Measurements from ENCODE around the gene RALGAPA2.

The RALGAPA2 gene

DNA sequence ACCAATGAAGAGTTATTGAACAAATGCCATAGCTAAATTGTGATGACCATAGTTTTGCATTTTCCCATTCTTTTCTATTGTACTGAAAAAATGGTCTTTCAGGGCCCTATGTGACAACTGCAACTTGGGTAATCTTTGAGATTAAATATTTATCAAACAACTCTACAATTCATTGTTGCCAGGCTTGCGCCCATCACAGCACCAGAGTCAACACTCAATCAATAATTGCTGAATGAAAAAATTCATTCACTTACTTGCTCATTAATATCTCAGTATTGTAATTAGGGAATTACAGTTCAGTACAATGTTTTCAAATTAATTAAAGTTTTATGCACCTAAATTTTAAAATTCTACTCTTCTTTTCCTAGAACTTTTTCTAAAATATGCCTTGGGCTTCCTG is 7.7 kb upstream of the RALGAPA2 start:
- DNase-seq (ENCODE audit: low spot score): no peak

DNA sequence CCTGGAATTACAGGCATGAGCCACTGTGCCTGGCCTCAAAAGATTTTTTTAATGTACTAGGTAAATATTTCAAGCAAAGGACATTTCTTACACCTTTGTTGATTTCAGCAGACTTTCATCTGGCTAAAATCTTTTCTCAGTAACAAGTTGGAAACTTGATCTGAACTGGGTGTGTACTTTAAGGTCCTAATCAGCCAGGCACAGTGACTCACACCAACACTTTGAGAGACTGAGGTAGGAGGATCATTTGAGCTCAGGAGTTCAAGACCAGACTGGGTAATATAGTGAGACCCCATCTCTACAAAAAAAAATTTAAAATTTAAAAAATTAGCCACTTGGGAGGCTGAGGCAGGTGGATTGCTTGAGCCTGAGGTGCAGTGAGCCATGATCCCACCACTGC is 7.0 kb upstream of the RALGAPA2 start:
- no peak for DNase-seq (ENCODE audit: low spot score)

DNA sequence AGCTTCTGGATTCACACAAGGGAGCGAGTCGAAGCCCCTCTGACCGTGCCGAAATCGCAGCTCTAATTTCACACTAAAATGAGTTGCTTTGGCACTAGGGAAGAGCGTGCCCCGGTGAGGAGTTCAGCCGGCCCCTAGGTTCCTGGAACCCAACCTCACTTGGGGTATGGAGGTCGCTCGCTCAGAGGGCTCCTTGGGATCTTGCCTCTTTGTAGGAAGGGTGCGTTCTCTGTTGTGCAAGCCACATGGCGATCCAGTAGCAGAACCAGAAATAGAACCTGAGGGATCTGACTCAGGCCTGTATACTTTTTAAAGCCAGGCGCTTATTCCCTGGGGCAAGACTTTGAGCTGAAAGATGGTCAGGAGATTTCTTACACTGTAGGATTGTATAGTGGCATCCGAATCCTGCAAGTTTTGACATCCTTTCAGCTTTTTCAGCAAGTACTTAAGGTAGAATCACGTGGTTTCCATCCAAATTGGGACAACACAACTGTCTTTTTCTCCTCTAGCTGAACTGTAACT is 861 bp upstream of the RALGAPA2 start:
- DNase-seq (ENCODE audit: low spot score): no peak

DNA sequence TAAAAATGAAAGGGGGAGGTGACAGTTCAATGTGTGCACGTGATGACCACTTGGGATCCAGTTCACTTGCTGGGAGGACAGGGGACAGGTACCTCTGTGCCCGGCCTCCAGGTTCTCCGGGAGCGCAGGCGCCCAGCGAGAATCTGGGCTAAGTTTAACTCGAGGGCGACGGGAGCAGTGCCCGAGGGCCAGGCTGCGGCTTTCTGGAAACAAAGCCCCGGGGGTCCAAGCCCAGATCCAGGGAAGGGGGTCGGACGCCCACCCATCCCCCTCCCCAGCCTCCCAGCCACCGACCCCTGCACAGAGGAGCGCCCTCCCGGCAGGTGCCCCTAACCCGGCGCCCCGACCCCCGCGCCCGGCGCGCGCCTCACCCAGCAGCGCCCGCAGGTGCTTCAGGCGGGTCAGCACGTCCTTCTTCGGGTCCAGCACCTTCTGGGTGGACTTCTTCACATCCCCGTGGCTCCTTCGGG is 405 bp downstream of the RALGAPA2 start:
- DNase-seq (ENCODE audit: low spot score): no peak

DNA sequence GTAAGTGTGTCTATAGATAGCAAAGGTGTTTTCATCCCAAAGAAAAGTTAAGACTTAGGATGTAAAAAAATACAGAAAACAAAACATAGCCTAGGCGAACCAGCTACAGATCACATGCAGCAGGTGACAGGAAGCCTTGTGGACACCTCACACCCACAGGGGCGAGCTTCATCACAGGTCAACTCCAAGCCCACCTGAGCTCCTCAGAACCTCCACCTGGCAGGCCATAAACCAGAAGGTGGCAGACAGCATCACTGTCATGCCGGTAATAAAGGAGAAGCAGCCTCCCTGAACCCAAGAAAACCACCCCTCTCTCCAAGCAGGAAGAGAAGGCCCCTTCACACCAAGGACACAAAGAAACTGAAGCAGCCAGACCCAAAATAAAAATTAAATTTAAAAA is 1.0 kb downstream of the RALGAPA2 start:
- peak; percentile 19 for DNase-seq (ENCODE audit: low spot score)

DNA sequence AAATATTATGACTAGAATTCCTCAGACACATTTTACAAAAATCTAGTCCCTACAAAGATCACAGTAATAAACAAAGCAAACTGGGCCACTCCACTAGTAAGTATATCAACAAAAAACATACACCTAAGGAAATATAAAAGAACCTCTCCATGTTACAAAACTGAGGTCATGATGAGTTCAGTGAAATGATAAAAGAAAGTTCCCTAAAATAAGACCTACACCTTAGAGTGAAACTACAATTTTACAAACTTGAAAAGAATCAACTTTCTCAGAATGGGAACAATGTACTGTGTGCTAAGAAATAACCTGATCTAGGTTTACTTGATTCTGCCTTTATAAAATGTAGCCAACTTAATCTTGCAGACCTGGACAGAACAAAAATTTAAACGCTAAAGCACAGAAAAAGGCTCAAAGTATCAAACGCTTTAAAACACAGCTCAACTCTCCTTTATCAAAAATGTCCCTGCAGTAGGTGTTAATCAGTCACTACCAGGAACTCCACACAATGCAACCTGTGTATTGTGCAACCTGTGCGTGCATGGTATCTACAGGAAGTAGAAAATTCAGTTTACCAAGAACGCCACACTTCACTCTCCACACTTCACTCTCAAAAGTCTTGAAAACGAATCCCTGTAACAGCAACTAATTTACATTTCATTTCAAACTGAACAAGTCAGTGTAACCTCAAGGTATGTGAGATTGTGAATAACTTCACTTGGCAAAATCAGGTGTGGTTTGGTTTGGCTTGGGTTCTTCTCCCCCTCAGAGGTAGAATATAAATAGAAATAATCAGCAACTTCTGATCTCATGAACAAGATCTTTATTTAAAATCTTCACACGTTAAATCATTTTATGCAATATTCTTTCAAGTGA is 1.8 kb downstream of the RALGAPA2 start:
- peak; percentile 45 for DNase-seq (ENCODE audit: low spot score)

DNA sequence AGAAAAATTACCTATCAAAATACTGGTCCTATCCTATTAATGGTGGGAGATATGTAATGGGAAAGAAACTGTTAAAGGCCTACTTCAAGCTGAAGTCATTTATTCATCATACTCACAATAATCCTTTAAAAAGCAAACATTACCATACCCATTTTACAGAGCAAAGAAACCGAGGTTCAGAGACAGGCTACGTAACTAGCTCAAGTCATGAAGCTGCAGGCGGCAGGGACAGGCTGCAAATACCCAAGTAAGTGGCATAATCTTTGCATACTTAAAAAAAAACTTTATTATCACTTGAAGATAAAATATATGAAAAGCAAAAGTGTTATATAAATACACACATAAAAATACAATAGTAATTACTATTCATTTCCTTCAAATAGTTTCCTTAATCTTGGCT is 2.6 kb downstream of the RALGAPA2 start:
- no peak for DNase-seq (ENCODE audit: low spot score)

DNA sequence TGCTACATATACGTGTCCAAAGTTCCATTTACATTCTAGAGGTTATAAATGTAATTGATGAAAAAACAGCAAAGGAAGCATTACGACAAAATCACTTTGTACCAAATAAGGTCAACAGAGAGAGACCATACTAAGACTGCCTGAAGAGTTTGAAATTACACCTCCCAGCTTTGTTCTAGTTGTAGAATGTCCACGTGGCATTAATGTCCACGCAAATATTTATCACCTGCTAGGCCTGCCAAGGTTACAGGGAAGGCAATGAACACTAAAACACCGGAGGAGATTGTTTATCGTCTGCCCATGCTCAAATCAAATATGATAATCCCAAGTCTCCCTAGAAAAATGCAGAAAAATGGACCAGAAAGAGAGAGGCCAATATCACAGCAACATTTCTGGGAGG is 6.2 kb downstream of the RALGAPA2 start:
- no peak for DNase-seq (ENCODE audit: low spot score)

DNA sequence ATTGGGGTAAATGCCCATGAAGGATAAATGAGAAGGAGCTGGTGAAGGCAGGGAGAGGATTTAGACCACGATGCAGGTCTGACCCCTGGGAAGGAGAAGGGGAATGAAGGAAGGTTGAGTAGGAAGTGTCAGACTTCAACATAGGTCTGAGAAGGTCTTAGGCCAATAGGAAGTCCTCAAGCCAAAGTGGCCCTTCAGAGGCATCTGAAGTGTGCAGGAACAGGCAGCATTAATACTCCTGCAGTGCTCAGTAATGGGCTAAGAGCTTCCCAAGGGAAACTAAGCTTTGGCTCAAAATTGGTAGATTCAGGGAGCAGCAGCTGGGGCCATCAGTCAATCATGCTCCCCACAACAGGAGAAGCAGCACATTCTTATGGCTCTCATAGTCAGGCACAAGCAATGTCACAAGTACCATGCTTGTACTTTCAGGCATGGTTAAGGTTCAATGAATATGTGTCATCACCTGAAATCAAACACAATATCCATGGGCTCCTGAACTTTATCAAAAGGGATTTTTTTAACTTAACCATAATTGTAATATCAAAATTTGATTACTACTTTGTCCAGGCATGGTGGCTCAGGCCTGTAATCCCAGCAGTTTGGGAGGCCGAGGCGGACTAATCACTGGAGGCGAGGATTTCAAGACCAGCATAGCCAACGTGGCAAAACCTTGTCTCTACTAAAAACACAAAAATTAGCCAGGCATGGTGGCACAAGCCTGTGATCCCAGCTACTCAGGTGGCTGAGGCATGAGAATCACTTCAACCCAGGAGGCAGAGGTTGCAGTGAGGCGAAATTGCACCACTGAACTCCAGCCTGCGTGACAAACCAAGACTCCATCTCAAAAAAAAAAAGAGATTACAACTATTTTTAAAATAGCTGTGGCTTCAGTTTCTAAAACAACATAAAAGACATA is 9.9 kb downstream of the RALGAPA2 start:
- no peak for DNase-seq (ENCODE audit: low spot score)

DNA sequence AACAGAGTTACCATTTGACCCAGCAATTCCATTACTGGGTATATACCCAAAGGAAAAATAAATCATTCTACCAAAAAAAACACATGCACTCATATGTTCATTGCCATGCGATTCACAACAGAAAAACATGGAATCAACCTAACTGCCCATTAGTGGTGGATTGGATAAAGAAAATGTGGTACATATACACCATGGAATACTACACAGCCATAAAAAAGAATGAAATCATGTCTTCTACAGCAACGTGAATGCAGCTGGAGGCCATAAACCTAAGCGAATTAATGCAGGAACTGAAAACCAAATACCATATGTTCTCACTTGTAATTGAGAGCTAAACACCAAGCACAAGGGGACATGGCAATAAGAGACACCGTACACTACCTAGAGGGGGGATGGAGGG is 12.5 kb downstream of the RALGAPA2 start:
- no peak for DNase-seq (ENCODE audit: low spot score)

DNA sequence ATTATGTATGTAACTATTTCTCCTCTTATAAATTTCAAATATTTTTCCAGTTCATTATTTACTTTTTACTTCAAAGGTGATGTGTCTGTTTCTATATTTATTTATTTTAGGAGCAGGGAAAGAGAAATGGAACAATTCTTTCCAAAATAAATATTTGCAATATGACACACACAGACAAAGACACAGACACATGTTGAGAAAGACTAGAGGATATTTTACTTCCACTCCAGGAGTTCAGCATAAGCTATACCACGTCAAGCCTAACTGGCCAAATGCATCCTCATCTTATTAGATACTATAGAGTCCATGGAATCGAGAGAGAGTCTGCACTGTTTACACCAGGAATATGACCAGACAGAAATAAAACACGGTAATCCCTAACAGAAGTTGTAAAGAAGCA is 13.3 kb downstream of the RALGAPA2 start:
- no peak for DNase-seq (ENCODE audit: low spot score)

DNA sequence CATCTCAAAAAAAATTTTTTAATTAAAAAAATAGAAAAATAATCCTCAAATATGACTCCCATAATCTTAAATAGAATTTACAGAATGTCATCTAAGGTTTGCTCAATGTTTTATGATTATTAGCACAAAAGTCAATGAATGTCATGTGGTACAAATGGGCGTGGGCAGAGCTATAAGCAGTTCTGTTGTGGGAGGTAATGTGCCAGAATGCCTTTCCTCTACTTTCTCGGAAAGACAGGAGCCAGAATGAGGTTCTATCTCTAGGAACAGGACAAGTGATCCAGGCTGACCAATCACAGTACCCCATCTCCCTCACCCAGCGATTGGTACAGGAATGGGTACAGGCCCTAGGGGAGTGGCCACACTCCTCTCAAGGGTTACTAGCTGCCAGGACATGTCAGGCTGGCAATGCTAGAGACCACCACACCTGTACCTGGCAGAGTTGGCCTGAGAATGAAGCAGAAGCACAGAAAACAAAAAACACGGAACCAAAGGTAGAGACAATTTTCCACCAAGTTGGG is 15.1 kb downstream of the RALGAPA2 start:
- DNase-seq (ENCODE audit: low spot score): no peak

DNA sequence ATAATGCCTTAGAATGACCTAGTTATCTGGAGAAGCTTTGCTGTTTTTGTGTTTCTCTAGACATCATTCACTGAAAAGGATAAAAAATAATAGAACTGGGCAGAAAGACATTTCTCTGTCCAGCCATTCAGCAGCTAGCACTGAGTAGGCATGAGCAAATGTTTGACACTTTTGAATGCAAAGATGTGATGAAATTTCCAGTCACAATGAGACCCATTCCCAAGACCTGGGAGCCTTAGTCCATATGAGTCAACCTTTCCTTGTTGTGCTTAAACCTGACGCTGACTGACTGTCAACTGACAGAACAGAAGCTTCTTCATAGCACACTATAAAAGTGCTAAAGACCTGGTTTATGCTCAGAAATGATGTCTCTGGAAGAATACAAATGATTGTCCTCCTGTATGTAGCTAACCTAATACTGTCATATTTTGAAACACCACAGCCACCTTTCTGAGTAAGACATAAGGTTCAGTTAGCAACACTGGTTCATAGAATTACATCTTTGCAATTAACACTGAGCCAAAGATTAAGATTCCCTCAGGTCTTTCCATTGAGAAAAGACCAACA is 17.1 kb downstream of the RALGAPA2 start:
- DNase-seq (ENCODE audit: low spot score): no peak

DNA sequence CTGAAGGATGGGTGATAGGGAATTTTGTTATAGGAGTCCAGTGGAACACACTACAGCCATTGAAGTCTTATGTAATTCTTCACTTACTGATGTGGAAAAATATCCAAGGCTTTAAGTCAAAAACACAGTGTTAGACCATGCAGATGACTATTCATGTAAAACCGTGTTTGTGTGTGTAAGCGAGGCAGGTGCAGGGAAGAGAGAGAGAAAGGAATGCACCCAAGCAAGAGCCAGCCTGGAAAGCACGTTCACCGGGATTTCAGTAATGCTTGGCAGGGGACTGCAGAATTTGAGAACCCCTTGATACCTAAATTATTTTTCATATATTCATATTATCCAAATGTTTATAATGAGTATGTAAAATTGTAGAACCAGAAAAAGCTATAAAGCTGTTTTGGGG is 17.9 kb downstream of the RALGAPA2 start:
- DNase-seq (ENCODE audit: low spot score): no peak

DNA sequence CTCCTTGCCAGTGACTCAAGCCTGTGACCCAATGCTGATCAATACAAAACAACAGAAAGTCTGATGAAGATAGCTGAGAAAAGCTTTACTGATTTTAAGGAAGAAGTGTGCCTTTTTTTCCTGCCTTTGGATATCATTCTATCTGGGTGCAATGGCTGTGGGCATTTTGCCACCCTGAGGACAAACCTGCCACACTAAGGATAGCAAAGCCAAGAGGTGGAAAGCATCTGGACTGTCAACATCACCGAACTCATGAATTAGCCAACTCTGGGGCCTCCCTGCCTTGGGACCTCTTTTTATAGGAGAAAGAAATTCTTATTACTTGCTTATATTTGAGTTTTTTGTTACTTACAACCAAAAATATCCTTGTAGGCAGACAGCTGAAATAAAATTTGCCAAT is 19.9 kb downstream of the RALGAPA2 start:
- DNase-seq (ENCODE audit: low spot score): no peak

DNA sequence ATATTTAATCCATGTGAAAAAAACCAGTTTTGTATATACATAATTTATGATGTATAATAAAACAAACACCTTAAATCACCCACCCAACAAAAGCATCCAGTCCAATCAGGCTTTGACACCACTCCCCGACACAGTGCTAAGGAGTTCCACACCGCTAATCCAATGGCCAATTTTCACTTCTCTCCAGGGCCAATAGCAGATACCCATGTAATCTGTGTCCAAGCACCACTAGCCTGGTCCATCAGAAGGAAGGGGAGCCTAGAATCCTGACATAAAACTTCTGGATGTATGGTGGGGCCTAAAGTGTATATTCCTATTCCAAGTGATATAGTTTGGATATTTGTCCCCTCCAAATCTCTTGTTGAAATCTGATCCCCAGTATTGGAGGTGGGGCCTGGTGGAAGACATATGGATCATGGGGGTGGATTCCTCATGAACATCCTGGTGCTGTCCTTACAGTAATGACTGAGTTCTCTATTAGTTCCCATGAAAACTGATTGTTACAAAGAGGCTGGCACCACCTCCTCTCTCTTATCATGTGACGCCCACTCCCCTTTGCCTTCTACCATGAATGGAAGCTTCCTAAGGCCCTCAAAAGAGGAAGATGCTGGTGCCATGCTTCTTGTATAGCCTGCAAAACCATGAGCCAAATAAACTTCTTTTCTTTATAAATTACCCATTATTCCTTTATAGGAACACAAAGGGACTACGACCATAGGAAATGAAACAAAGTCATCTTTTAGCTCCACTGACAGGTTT is 20.8 kb downstream of the RALGAPA2 start:
- DNase-seq (ENCODE audit: low spot score): no peak

DNA sequence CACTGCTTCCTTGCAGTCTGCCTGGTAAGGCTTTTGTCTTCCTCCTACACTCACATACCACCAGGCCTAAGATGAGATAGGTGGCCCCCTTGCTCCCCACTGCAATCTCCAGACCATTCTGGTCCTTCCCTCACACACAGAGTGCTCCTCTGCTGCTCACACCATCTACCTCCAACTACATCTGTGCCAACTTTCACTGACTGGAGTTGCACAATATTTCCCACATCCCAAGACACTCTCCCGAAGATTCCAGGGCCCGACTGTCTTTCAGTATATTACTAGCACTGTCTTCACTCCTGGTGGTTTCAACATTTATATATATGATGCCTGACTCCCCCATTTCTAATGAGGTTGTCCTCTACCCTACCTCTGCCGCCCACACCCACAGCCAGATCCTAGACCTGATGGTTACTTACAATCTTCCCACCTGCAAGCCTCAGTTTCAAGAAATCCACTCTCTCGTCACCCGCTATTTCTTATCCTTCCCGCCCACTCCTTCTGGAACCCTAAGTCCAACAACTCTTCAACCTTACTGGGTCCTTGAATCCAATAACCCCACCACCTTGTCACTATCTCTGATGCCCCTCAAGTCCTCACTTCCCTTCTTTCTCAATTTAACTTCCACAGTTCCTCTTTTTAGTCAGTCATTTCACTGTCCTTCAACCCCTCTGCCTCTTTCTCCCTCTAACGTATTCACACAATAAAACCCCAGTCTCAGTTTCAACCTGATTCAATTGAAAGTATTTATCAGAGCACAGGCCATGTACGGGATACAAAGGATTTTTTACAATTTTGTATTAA is 21.6 kb downstream of the RALGAPA2 start:
- no peak for DNase-seq (ENCODE audit: low spot score)

DNA sequence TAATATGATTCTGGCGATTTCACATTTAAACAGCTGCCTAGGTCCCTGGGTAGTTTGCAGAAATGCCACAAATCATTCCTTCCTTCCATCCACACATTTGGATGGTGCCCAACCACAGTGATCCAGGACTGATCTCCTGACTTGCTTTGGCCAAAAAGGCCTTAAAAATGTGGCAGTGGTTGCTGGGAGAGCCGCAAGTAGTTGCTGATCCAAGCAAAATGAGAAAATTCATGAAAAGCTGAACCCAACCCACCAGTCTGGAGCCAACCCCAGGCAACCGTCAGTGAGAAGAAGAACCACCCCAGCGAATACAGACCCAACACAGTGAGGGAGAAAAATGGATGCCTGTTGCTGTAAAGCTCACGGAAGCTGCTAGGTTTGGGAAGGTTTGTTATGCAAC is 25.1 kb downstream of the RALGAPA2 start:
- DNase-seq (ENCODE audit: low spot score): no peak

DNA sequence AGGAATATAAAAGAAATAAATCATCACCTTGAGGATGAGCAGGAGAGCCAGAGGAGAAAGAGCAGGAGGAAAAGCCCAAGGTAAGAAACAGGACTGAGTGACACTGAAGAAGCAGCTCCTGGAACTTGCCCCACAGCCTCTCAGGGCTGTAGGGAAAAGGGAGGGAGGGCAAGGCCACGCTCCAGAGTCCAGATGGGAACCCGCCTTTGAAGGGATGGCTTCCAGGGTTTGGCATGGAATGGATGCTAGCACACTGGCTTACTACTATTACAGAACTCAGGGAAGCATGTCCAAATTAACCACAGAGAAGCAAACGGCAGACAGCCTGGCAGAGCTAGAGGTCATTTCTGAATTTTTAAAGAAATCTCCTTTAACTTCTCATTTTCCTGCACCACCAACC is 26.8 kb downstream of the RALGAPA2 start:
- no peak for DNase-seq (ENCODE audit: low spot score)

DNA sequence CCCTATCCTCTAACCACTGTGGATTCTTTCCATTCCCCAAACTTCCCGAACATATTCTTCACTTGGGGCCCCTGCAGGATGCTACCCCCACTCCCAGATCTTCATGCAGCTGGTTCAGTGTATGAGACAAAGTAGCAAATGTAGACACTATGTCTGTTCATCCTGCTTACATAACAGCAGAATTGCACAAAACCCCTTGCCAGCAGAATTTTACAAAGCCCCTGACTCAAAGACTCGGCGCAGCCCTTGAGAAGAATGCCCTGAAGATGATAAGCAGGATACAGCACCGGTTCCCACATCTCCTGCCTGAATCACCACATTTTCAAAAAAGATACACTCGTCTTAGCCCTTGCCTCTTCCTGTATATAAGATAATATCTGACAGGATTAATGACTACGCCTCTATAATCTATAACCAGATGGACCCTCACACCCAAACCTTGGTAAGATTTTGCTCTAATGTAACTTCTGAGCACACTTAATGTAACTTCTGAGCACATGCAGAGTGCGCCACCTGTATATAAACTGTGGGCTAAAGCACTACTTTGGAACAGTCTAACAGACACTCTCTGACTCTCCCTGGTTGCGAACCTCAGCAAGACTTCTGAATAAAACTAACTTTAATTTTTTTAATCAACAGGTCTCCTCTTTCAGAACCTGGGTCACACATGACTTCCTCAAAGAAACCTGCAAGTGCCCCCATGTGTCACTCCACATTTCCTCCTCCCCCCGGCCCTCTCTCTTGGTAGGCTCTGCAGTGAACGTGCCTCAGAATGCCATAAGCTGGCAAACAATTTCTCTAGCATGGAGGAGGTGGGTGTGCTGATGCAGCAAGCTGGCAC is 28.7 kb downstream of the RALGAPA2 start:
- DNase-seq (ENCODE audit: low spot score): no peak
